Measurements from ENCODE around the gene FBXL20.
A peak's percentile ranks its signal among the peaks of the same experiment; 100 is the strongest.

The FBXL20 gene

DNA sequence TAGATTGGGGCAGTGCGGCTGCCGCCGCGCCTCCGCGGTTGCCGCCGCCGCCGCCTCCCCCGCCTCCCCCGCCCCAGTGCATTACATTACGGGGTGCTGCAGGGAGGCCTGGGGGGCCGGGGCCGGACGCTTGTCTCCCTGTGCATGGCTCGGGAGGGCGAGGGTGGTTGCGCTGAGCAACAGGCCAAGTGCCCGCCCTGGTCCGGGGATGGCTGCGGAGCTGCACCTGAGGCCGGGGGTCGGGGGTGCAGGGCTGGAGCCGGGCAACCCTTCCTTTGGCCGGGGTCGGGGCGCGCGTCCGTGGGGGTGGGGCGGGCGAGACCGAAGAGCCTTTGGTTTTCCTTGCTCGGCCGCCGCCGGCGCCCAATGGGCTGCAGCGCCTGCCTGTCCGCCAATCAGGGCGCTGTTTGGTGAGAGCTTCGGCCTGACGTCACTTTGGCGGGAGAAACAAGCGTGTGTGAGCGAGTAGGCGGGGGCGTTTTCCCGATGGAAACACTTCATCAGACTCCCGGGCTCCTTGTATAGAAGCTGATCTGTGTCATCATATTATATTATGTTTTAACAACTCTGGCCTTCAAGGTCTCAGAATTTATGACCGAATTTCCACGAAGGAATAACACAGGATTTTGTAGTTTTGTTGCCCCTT is 941 bp upstream of the FBXL20 start (continued):
- peak; percentile 99 for TF ChIP-seq ZBTB20 (tag by site-specific recombination; IDR thresholded peaks at IDR 0.05)
- TF ChIP-seq, protein P1, sequence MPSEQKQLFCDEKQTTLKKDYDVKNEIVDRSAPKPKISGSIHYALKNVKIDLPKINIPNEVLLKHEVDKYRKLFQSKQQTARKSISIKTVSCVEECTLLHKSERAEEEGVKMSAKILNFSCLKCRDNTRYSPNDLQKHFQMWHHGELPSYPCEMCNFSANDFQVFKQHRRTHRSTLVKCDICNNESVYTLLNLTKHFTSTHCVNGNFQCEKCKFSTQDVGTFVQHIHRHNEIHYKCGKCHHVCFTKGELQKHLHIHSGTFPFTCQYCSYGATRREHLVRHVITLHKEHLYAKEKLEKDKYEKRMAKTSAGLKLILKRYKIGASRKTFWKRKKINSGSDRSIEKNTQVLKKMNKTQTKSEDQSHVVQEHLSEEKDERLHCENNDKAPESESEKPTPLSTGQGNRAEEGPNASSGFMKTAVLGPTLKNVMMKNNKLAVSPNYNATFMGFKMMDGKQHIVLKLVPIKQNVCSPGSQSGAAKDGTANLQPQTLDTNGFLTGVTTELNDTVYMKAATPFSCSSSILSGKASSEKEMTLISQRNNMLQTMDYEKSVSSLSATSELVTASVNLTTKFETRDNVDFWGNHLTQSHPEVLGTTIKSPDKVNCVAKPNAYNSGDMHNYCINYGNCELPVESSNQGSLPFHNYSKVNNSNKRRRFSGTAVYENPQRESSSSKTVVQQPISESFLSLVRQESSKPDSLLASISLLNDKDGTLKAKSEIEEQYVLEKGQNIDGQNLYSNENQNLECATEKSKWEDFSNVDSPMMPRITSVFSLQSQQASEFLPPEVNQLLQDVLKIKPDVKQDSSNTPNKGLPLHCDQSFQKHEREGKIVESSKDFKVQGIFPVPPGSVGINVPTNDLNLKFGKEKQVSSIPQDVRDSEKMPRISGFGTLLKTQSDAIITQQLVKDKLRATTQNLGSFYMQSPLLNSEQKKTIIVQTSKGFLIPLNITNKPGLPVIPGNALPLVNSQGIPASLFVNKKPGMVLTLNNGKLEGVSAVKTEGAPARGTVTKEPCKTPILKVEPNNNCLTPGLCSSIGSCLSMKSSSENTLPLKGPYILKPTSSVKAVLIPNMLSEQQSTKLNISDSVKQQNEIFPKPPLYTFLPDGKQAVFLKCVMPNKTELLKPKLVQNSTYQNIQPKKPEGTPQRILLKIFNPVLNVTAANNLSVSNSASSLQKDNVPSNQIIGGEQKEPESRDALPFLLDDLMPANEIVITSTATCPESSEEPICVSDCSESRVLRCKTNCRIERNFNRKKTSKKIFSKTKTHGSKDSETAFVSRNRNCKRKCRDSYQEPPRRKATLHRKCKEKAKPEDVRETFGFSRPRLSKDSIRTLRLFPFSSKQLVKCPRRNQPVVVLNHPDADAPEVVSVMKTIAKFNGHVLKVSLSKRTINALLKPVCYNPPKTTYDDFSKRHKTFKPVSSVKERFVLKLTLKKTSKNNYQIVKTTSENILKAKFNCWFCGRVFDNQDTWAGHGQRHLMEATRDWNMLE (tag by site-specific recombination; conservative IDR thresholded peaks at IDR 0.05; ENCODE audit: low read depth) = no peak
- peak; percentile 82 for TF ChIP-seq SP2 (tag by site-specific recombination; IDR thresholded peaks at IDR 0.05)
- TF ChIP-seq, protein P2, sequence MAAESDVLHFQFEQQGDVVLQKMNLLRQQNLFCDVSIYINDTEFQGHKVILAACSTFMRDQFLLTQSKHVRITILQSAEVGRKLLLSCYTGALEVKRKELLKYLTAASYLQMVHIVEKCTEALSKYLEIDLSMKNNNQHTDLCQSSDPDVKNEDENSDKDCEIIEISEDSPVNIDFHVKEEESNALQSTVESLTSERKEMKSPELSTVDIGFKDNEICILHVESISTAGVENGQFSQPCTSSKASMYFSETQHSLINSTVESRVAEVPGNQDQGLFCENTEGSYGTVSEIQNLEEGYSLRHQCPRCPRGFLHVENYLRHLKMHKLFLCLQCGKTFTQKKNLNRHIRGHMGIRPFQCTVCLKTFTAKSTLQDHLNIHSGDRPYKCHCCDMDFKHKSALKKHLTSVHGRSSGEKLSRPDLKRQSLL (tag by site-specific recombination; IDR thresholded peaks at IDR 0.05) = no peak
- no peak for TF ChIP-seq ZNF266 (tag by site-specific recombination; IDR thresholded peaks at IDR 0.05; ENCODE audit: low read depth)
- TF ChIP-seq, protein P3, sequence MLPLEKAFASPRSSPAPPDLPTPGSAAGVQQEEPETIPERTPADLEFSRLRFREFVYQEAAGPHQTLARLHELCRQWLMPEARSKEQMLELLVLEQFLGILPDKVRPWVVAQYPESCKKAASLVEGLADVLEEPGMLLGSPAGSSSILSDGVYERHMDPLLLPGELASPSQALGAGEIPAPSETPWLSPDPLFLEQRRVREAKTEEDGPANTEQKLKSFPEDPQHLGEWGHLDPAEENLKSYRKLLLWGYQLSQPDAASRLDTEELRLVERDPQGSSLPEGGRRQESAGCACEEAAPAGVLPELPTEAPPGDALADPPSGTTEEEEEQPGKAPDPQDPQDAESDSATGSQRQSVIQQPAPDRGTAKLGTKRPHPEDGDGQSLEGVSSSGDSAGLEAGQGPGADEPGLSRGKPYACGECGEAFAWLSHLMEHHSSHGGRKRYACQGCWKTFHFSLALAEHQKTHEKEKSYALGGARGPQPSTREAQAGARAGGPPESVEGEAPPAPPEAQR (tag by site-specific recombination; IDR thresholded peaks at IDR 0.05) = no peak
- TF ChIP-seq, protein P4, sequence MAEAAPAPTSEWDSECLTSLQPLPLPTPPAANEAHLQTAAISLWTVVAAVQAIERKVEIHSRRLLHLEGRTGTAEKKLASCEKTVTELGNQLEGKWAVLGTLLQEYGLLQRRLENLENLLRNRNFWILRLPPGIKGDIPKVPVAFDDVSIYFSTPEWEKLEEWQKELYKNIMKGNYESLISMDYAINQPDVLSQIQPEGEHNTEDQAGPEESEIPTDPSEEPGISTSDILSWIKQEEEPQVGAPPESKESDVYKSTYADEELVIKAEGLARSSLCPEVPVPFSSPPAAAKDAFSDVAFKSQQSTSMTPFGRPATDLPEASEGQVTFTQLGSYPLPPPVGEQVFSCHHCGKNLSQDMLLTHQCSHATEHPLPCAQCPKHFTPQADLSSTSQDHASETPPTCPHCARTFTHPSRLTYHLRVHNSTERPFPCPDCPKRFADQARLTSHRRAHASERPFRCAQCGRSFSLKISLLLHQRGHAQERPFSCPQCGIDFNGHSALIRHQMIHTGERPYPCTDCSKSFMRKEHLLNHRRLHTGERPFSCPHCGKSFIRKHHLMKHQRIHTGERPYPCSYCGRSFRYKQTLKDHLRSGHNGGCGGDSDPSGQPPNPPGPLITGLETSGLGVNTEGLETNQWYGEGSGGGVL (tag by site-specific recombination; IDR thresholded peaks at IDR 0.05) = no peak
- TF ChIP-seq ZNF658 (tag by site-specific recombination; IDR thresholded peaks at IDR 0.05) = no peak
- TF ChIP-seq ZNF596 (tag by site-specific recombination; IDR thresholded peaks at IDR 0.05) = no peak
- TF ChIP-seq PRDM1 (tag by site-specific recombination; IDR thresholded peaks at IDR 0.05) = no peak
- TF ChIP-seq SCRT1 (tag by site-specific recombination; IDR thresholded peaks at IDR 0.05; ENCODE audit: borderline replicate concordance) = no peak
- no peak for TF ChIP-seq ZNF169 (tag by site-specific recombination; IDR thresholded peaks at IDR 0.05)
- peak; percentile 44; the same call in 1 of the 2 replicates for TF ChIP-seq GLIS2 (tag by site-specific recombination; IDR thresholded peaks at IDR 0.05)
- no peak for TF ChIP-seq ZNF248 (tag by site-specific recombination; IDR thresholded peaks at IDR 0.05)
- no peak for TF ChIP-seq ZNF423 (tag by site-specific recombination; IDR thresholded peaks at IDR 0.05)
- no peak for TF ChIP-seq ZNF184 (tag by site-specific recombination; IDR thresholded peaks at IDR 0.05)
- no peak for TF ChIP-seq ZNF223 (tag by site-specific recombination; IDR thresholded peaks at IDR 0.05)
- peak; percentile 65; the same call in 1 of the 2 replicates for TF ChIP-seq ZNF629 (tag by site-specific recombination; IDR thresholded peaks at IDR 0.05)
- no peak for TF ChIP-seq ZNF155 (tag by site-specific recombination; IDR thresholded peaks at IDR 0.05)
- TF ChIP-seq ZNF501 (tag by site-specific recombination; IDR thresholded peaks at IDR 0.05) = no peak
- TF ChIP-seq ZNF391 (tag by site-specific recombination; IDR thresholded peaks at IDR 0.05; ENCODE audit: borderline replicate concordance, low read depth) = no peak
- no peak for TF ChIP-seq ZNF549 (tag by site-specific recombination; IDR thresholded peaks at IDR 0.05)
- peak; percentile 3; the same call in 1 of the 2 replicates for TF ChIP-seq EGR2 (tag by site-specific recombination; IDR thresholded peaks at IDR 0.05; ENCODE audit: low read depth)
- TF ChIP-seq ZFP69B (tag by site-specific recombination; IDR thresholded peaks at IDR 0.05) = no peak
- no peak for TF ChIP-seq ZNF791 (tag by site-specific recombination; IDR thresholded peaks at IDR 0.05)
- TF ChIP-seq ZNF473 (tag by site-specific recombination; IDR thresholded peaks at IDR 0.05) = no peak
- TF ChIP-seq ZNF350 (tag by site-specific recombination; IDR thresholded peaks at IDR 0.05) = no peak
- 0 out of 2 replicates have a peak, but pooled peaks have one; percentile 24 for TF ChIP-seq TCF7L2 (IDR thresholded peaks at IDR 0.05; ENCODE audit: borderline replicate concordance, low read depth, low read length)
- TF ChIP-seq ZNF830 (tag by site-specific recombination; IDR thresholded peaks at IDR 0.05; ENCODE audit: low read depth) = no peak
- TF ChIP-seq IKZF3 (tag by site-specific recombination; IDR thresholded peaks at IDR 0.05) = peak; percentile 79
- TF ChIP-seq ZNF48 (tag by site-specific recombination; IDR thresholded peaks at IDR 0.05) = no peak

Data from HEK293 (cell line).